ENCODE measurements around the gene AGAP3. TPM values are rescaled to one million over a fixed set of nuclear protein-coding genes. Genes with fewer than 3 reads are reported as not detected.

AGAP3 gene
- total RNA-seq (2021; ENCODE audit: unreplicated experiment) = 103 TPM
- polyA plus RNA-seq (2012; ENCODE audit: insufficient read length) = 93.3 TPM
- percentile 62 among the genes with signal in this experiment for Bru-seq, nascent RNA
- BruChase-seq, experiment 1, labeled RNA remaining after a 2-hour chase = percentile 67 among the genes with signal in this experiment
- BruChase-seq, experiment 2, labeled RNA remaining after a 6-hour chase = percentile 70 among the genes with signal in this experiment
- long read RNA-seq, transcript AGAP3-211 (9 exons, 2,039 nt) = minor isoform, 11 of 323 reads
- long read RNA-seq, transcript AGAP3-202 (18 exons, 3,225 nt) = major isoform, 63 of 323 reads
- long read RNA-seq, partial matches to known transcripts = 85 of 323 reads
- long read RNA-seq, other reads (novel, unspliced or antisense) = 160 of 323 reads

DNA sequence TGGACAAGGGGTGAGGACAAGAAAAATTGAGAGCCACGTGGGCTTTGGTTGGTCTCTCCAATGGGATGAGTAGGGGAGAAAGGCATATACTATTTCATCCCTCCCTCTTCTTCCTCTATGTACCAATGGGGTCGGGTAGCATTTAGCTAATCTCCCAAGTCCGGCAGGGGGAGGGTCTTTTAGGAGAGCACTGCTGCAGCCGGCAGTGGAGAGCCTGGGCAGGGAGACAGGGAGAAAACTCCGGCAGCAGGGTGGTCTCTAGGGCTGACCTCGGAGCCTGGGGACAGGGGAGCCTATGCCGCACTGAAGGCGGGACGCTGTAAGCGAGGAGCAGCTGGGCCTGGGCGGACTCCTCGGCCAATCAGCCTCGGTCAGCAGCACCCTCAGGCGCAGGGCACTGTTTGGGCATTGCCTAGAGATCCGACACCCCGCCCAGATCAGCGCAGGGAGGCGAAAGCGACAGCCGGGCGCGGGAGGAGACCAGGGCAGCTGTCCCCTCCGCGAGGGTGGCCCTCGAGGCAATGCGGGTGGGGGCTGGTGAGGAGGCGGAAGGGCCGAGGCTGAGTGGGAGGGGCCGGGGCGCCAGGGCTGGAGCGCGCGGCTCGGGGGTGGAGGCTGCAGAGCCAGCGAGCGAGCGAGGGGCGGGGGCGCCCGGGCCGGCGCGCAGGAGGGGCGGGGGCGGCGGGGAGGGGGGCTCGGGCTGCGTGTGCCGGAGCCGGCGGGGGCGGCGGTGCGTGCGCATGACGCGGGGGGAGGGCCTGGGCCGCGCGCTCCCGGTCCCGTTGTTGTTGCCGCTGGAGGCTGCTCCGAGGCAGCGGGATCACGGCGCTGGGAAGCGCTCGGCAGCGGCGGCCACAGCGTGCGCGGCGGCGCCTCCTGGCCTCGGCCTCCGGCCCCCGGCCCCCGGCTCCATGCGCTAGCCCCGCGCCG, at the start of gene AGAP3:
Gene AGAP3 (plus strand): TSS at position 785 of the 930 bp plus-strand sequence. CDS start 267 bp downstream, outside the sequence.
- DNase-seq (ENCODE audit: low read depth, low spot score) = no peak
- Histone ChIP-seq H3K9me3 (ENCODE audit: control insufficient read depth, insufficient read depth, low read depth, low read length) (no peaks in the 10 kb centered on the region), H3K4me1 (ENCODE audit: control insufficient read depth, insufficient read depth, low read length) (peaks cover 42% of the 10 kb centered on the region), H3K27me3 (ENCODE audit: control insufficient read depth, insufficient read depth, low read length) (no peaks in the 10 kb centered on the region), H3K36me3 (ENCODE audit: control insufficient read depth, insufficient read depth, low read length) (no peaks in the 10 kb centered on the region; the same call in 1 of the 2 replicates), H3K4me3 (ENCODE audit: low read depth in 2 of 2, low read length in 2 of 2) (peak within 1 kb of the TSS; percentile 88 to 93), H3K27ac (ENCODE audit: low read length) (peak within 1 kb of the TSS; percentile 83)
- BruUV-seq (replicated peaks) = no TSS peak
- ChIA-PET POLR2A (interaction anchor here (1.2 kb wide), 1 partner anchor 25 kb away, joined by 6 read pairs; no protein-coding TSS in a partner anchor), CTCF (interaction anchor here (1.1 kb wide), 1 partner anchor 18 kb away, joined by 3 read pairs; no protein-coding TSS in a partner anchor)
- in situ Hi-C loops (cut with HindIII; ENCODE audit: low pct_unique_long_range_greater_than_20kb, low sequenced_read_pairs) (no loop called here), intact Hi-C loops (cut with micrococcal nuclease; ENCODE audit: unreplicated experiment) (no loop called here)
- TF ChIP-seq TCF7L2 (IDR thresholded peaks at IDR 0.05; ENCODE audit: low read depth, low read length) = no peak
- 0 out of 2 replicates have a peak, but pooled peaks have one; percentile 50 for TF ChIP-seq SIN3A (IDR thresholded peaks at IDR 0.05; ENCODE audit: borderline replicate concordance, insufficient read depth, low read depth, low read length)
- TF ChIP-seq, protein P1, sequence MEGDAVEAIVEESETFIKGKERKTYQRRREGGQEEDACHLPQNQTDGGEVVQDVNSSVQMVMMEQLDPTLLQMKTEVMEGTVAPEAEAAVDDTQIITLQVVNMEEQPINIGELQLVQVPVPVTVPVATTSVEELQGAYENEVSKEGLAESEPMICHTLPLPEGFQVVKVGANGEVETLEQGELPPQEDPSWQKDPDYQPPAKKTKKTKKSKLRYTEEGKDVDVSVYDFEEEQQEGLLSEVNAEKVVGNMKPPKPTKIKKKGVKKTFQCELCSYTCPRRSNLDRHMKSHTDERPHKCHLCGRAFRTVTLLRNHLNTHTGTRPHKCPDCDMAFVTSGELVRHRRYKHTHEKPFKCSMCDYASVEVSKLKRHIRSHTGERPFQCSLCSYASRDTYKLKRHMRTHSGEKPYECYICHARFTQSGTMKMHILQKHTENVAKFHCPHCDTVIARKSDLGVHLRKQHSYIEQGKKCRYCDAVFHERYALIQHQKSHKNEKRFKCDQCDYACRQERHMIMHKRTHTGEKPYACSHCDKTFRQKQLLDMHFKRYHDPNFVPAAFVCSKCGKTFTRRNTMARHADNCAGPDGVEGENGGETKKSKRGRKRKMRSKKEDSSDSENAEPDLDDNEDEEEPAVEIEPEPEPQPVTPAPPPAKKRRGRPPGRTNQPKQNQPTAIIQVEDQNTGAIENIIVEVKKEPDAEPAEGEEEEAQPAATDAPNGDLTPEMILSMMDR (IDR thresholded peaks at IDR 0.05) = no peak
- no peak for TF ChIP-seq REST (IDR thresholded peaks at IDR 0.05; ENCODE audit: insufficient read depth in 1 of 2, low read depth in 2 of 2, low read length in 1 of 2)
- peak; percentile 68 for TF ChIP-seq POLR2AphosphoS5 (IDR thresholded peaks at IDR 0.05; ENCODE audit: low read depth, low read length)
- ATAC-seq = peak; percentile 65

DNA sequence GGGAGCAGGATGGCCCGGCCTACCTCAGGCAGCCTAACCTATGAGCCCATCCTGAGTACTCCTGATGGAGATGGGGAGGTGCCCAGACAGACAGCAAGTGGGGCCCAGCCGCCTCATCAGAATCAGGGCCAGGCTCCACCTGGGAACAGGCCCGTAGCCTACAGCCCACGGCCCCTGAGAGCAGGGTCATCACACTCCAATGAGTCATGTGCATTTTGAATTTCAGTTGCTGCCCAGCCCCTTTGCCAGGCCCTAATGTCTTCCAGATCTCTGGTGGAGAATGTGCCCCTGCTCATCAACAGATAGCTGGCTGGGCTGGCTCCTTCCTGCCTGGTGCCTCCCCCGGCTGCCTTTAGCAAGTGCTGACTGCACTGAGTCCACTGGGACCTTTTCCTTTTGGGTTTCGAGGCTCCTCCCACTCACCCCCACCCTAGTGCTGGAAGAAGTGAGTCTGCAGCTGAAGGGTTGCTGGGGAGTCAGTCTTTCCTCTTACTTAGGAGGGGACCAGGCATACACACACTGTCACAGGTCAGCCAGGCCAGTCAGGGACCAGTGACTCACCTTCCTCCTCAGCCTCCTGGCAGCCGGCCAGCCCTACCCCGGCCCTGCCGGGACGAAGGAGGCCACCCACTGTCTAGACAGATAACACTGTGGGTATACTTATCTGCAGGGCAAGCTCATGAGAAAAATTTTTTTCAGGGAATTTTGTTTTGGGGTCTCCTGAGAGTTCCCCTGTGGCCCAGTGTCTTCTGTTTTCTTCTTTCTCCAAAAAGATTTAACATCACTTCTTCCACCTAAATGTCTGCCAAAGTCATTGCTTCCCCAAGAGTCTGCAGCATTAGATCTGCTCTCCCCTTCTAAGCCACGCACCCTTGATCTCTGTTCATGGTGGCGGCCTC, 47.1 kb upstream of the AGAP3 start:
- ChIA-PET POLR2A (interaction anchor here (0.5 kb wide), 1 partner anchor 21 kb away, joined by 3 read pairs; no protein-coding TSS in a partner anchor), CTCF (interaction anchor here (0.6 kb wide), 1 partner anchor 60 kb away, joined by 7 read pairs; no protein-coding TSS in a partner anchor)
- Histone ChIP-seq H3K4me3 (ENCODE audit: low read depth in 2 of 2, low read length in 2 of 2) (no peak overlapping the region), H3K27ac (ENCODE audit: low read length) (no peak overlapping the region; the same call in 1 of the 2 replicates), H3K9me3 (ENCODE audit: control insufficient read depth, insufficient read depth, low read depth, low read length) (no peaks in the 10 kb centered on the region), H3K27me3 (ENCODE audit: control insufficient read depth, insufficient read depth, low read length) (no peaks in the 10 kb centered on the region), H3K36me3 (ENCODE audit: control insufficient read depth, insufficient read depth, low read length) (no peaks in the 10 kb centered on the region), H3K4me1 (ENCODE audit: control insufficient read depth, insufficient read depth, low read length) (peaks cover 15% of the 10 kb centered on the region)
- DNase-seq (ENCODE audit: low read depth, low spot score) (peak; percentile 96), ATAC-seq (peak; percentile 80)
- in situ Hi-C loops (cut with HindIII; ENCODE audit: low pct_unique_long_range_greater_than_20kb, low sequenced_read_pairs) = no loop called here
- TF ChIP-seq, protein P1 (IDR thresholded peaks at IDR 0.05) = no peak
- TF ChIP-seq POLR2AphosphoS5 (IDR thresholded peaks at IDR 0.05; ENCODE audit: low read depth, low read length) (no peak; the same call in 1 of the 2 replicates), TCF7L2 (IDR thresholded peaks at IDR 0.05; ENCODE audit: low read depth, low read length) (no peak), SIN3A (IDR thresholded peaks at IDR 0.05; ENCODE audit: borderline replicate concordance, insufficient read depth, low read depth, low read length) (no peak), REST (IDR thresholded peaks at IDR 0.05; ENCODE audit: insufficient read depth in 1 of 2, low read depth in 2 of 2, low read length in 1 of 2) (no peak)
- no TSS peak for BruUV-seq (replicated peaks)
- intact Hi-C loops (cut with micrococcal nuclease; ENCODE audit: unreplicated experiment) = no loop called here

Measured in Panc1 (cell line).